GM10248 (cell line): ENCODE results near the gene MTHFSD.

Experiments
- CTCF ChIA-PET: fragments of 300-600 bp; sonication (Branson Sonifier 250); formaldehyde crosslinking; extraction: SDS; loops from one replicate; lab custom pipeline; 2021; ENCODE audit warnings: antibody characterized with exemption; lab: Yijun Ruan, JAX
- POLR2A ChIA-PET: fragments of 350-650 bp; sonication (Branson Sonifier 250); formaldehyde crosslinking; extraction: SDS; loops from one replicate; lab custom pipeline; 2020; ENCODE audit warnings: antibody characterized with exemption; lab: Yijun Ruan, JAX
- DNase-seq: peaks from one replicate; pipeline ENCODE4 v3.0.0; 2012; ENCODE audit errors: extremely low spot score
- TF ChIP-seq, protein P1 (sequence below): IDR thresholded peaks from 2 replicates; pipeline ENCODE4 v1.5.1; 2012; ENCODE audit warnings: mild to moderate bottlenecking, low read depth; ENCODE audit errors: extremely low read depth, missing control alignments, control extremely low read depth

The MTHFSD gene

DNA sequence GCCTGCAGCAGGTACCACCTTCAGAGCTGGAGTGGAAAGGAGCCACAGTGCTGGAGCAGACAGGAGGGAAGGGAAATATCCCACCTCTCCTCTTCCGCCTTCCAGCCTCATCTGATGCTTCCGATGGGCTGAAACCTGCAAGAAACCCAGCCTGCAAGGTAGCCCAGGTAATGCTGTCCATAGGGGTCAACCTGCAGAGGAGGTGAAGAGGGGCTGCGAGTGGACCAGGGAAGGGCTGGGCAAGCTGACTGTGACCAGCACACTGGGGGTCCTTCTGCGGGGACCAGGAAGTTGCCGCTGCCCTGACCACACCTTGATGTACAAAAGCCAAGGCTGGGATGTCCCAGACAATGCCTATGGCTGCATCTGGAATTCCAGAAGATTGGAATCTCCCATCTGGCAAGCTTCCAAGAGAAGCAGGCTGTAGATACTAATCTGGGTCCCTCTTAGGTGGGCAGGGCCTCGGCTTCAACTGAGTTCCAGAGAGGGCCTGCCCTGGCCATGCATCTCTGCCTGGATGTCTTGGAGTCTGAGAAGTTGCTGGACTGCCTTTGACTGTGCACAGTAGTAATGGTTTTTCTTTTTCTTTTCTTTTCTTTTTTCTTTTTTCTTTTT, 29.1 kb upstream of the MTHFSD start:
- ChIA-PET POLR2A (no interaction called here), CTCF (no interaction called here)
- DNase-seq, result no peak
- TF ChIP-seq, protein P1, sequence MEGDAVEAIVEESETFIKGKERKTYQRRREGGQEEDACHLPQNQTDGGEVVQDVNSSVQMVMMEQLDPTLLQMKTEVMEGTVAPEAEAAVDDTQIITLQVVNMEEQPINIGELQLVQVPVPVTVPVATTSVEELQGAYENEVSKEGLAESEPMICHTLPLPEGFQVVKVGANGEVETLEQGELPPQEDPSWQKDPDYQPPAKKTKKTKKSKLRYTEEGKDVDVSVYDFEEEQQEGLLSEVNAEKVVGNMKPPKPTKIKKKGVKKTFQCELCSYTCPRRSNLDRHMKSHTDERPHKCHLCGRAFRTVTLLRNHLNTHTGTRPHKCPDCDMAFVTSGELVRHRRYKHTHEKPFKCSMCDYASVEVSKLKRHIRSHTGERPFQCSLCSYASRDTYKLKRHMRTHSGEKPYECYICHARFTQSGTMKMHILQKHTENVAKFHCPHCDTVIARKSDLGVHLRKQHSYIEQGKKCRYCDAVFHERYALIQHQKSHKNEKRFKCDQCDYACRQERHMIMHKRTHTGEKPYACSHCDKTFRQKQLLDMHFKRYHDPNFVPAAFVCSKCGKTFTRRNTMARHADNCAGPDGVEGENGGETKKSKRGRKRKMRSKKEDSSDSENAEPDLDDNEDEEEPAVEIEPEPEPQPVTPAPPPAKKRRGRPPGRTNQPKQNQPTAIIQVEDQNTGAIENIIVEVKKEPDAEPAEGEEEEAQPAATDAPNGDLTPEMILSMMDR, result no peak

GRCh38 chr16:86581458-86581857, 26.4 kb upstream of the MTHFSD start:
- ChIA-PET CTCF (no interaction called here), POLR2A (no interaction called here)
- TF ChIP-seq, protein P1, result no peak
- DNase-seq, result no peak

GRCh38 chr16:86580791-86581170, 25.7 kb upstream of the MTHFSD start:
- ChIA-PET CTCF (interaction anchor here (1.5 kb wide), 1 partner anchor 16 kb away, joined by 3 read pairs; no protein-coding TSS in a partner anchor), POLR2A (no interaction called here)
- DNase-seq, result no peak
- TF ChIP-seq, protein P1, result no peak

GRCh38 chr16:86580063-86580790, 25.2 kb upstream of the MTHFSD start:
- ChIA-PET POLR2A (no interaction called here), CTCF (interaction anchor here (1.5 kb wide), 1 partner anchor 15 kb away, joined by 3 read pairs; no protein-coding TSS in a partner anchor)
- DNase-seq, result no peak
- TF ChIP-seq, protein P1, result no peak

DNA sequence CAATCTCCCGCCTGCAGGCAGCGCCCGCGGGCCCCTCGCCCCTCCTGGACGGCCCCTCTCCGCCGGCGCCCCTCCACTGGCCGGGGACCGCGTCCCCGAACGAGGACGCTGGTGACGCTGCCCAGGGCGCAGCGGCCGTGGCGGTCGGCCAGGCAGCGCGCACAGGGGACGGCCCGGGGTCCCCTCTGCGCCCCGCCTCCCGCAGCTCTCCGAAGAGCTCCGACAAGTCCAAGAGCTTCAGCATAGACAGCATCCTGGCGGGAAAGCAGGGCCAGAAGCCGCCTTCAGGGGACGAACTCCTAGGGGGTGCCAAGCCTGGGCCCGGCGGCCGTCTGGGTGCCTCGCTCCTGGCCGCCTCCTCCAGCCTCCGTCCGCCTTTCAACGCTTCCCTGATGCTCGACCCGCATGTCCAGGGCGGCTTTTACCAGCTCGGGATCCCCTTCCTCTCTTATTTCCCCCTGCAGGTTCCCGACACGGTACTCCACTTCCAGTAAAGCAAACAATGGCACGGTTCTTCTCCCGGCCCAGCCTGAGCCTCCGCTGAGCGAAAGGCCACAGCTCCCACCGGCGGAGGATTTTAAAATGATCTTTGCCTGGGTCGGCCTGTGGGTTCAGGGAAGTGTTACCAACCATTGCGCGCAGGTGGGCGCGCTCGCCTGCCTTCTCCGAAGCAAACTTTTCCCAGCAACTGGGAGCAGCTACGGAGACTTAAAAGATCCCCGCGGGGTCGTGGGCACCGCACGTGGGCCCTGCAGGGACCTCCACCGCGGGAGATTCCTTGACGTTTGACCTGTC, 24.4 kb upstream of the MTHFSD start:
- TF ChIP-seq, protein P1, result no peak
- DNase-seq, result no peak
- CTCF ChIA-PET, result interaction anchor here (1.1 to 1.5 kb wide), 2 partner anchors 15 to 483 kb away, joined by 3 to 4 read pairs; no protein-coding TSS in a partner anchor
- POLR2A ChIA-PET, result no interaction called here

DNA sequence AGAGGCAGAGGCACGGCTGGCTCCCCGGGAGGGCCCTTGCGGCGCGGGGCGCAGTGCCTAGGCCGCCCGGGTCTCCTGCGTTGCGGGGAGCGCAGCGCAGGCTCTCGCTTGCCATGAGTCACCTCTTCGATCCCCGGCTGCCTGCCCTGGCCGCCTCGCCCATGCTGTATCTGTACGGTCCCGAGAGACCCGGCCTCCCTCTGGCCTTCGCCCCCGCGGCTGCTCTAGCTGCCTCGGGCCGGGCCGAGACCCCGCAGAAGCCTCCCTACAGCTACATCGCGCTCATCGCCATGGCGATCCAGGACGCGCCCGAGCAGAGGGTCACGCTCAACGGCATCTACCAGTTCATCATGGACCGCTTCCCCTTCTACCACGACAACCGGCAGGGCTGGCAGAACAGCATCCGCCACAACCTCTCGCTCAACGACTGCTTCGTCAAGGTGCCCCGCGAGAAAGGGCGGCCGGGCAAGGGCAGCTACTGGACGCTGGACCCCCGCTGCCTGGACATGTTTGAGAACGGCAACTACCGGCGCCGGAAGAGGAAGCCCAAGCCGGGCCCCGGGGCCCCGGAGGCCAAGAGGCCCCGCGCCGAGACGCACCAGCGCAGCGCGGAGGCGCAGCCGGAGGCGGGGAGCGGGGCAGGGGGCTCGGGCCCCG, 23.7 kb upstream of the MTHFSD start:
- POLR2A ChIA-PET, result no interaction called here

More for the DNA sequence above, 23.7 kb upstream of the MTHFSD start:
- TF ChIP-seq, protein P1, result no peak
- CTCF ChIA-PET, result interaction anchor here (1.1 to 1.3 kb wide), 2 partner anchors 14 to 483 kb away, joined by 4 read pairs; no protein-coding TSS in a partner anchor
- DNase-seq, result no peak
